AG10803 (cell line): ENCODE data around the gene RIMBP3B.
"Not testable (repeated sequence)": the region's sequence is repeated elsewhere in the genome, so short reads cannot be mapped to it uniquely, and the experiment has no call there.

ENCODE experiments used
- DNase-seq: peaks from one replicate; pipeline ENCODE4 v3.0.0; 2010; ENCODE audit warnings: low read depth
- H3K4me3 ChIP-seq: 2 replicates; pipeline ENCODE4 v1.5.1; 2011; ENCODE audit warnings: mild to moderate bottlenecking, low read length, control low read depth

The RIMBP3B gene, protein sequence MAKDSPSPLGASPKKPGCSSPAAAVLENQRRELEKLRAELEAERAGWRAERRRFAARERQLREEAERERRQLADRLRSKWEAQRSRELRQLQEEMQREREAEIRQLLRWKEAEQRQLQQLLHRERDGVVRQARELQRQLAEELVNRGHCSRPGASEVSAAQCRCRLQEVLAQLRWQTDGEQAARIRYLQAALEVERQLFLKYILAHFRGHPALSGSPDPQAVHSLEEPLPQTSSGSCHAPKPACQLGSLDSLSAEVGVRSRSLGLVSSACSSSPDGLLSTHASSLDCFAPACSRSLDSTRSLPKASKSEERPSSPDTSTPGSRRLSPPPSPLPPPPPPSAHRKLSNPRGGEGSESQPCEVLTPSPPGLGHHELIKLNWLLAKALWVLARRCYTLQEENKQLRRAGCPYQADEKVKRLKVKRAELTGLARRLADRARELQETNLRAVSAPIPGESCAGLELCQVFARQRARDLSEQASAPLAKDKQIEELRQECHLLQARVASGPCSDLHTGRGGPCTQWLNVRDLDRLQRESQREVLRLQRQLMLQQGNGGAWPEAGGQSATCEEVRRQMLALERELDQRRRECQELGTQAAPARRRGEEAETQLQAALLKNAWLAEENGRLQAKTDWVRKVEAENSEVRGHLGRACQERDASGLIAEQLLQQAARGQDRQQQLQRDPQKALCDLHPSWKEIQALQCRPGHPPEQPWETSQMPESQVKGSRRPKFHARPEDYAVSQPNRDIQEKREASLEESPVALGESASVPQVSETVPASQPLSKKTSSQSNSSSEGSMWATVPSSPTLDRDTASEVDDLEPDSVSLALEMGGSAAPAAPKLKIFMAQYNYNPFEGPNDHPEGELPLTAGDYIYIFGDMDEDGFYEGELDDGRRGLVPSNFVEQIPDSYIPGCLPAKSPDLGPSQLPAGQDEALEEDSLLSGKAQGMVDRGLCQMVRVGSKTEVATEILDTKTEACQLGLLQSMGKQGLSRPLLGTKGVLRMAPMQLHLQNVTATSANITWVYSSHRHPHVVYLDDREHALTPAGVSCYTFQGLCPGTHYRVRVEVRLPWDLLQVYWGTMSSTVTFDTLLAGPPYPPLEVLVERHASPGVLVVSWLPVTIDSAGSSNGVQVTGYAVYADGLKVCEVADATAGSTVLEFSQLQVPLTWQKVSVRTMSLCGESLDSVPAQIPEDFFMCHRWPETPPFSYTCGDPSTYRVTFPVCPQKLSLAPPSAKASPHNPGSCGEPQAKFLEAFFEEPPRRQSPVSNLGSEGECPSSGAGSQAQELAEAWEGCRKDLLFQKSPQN (N-terminal part only)

DNA sequence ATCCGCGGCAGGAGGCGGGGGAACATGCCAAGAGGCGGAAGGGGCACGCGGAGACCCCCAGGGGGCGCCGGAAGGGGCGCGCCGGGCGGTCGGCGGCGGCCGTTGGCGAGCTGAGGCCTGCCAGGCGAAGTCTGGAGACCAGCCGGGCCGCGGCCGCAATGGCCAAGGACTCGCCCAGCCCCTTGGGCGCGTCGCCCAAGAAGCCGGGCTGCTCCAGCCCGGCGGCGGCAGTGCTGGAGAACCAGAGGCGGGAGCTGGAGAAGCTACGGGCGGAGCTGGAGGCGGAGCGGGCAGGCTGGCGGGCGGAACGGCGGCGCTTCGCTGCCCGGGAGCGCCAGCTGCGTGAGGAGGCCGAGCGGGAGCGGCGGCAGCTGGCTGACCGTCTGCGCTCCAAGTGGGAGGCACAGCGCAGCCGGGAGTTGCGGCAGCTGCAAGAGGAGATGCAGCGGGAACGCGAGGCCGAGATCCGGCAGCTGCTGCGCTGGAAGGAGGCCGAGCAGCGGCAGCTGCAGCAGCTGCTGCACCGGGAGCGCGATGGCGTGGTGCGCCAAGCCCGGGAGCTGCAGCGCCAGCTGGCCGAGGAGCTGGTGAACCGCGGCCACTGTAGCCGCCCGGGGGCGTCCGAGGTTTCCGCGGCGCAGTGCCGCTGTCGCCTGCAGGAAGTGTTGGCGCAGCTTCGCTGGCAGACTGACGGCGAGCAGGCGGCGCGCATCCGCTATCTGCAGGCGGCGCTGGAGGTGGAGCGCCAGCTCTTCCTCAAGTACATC lies at the start of gene RIMBP3B:
TSS of gene RIMBP3B (plus strand) at position 51 of the 767 bp plus-strand sequence. CDS start at position 159, 108 bp downstream.
- not testable (repeated sequence) for DNase-seq, H3K4me3 ChIP-seq

- DNase-seq, H3K4me3 ChIP-seq: not testable (repeated sequence)
These were observed 26.0 kb upstream of the RIMBP3B start for GRCh38 chr22:21357527-21357926.

DNA sequence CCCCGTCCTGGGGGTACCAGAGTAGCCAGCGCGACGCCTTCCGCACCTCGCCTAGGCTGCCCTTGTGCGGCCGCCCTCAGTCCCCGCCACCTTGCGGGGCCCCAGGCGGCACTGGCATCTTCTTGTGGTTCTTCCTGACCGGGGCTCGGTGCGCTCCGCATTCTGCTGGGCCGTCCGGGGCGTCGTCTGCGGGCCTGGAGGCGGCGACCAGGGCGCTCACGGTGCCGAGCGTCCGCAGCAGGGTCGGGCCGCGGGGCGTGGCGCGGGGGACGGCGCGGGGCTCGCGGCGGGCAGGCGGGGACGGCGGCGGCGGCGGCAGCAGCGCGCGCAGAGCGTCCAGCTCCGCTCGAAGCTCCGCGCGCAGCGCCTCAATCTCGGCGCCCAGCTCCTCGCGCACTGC lies 23.0 kb upstream of the RIMBP3B start:
- DNase-seq, H3K4me3 ChIP-seq: not testable (repeated sequence)

GRCh38 chr22:21362473-21362872 lies 21.1 kb upstream of the RIMBP3B start:
- not testable (repeated sequence) for DNase-seq, H3K4me3 ChIP-seq

GRCh38 chr22:21363061-21363460 lies 20.5 kb upstream of the RIMBP3B start:
- DNase-seq, H3K4me3 ChIP-seq: not testable (repeated sequence)

GRCh38 chr22:21363803-21364202 lies 19.7 kb upstream of the RIMBP3B start:
- H3K4me3 ChIP-seq, DNase-seq: not testable (repeated sequence)

DNA sequence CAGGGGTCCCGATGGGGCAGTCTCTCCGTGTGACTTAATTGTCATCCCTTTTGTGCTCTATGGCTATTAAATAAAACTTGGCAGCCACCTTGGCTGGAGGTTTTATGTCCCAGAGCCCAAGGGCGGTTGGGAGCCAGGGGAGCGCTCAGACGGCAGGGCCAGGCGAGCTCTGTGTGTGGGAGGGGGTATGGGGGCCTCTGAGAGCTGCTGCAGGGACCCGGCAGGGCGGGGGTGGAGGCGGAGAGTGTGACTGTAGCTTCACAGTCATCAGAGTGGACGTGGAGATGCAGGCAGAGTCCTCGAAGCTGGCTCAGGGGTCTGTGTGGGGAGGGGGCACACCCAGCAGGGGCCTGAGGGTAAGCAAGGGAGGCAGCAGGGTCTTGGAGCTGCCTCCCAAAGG lies 19.2 kb upstream of the RIMBP3B start:
- not testable (repeated sequence) for H3K4me3 ChIP-seq, DNase-seq

GRCh38 chr22:21365337-21365736 lies 18.2 kb upstream of the RIMBP3B start:
- not testable (repeated sequence) for H3K4me3 ChIP-seq, DNase-seq

DNA sequence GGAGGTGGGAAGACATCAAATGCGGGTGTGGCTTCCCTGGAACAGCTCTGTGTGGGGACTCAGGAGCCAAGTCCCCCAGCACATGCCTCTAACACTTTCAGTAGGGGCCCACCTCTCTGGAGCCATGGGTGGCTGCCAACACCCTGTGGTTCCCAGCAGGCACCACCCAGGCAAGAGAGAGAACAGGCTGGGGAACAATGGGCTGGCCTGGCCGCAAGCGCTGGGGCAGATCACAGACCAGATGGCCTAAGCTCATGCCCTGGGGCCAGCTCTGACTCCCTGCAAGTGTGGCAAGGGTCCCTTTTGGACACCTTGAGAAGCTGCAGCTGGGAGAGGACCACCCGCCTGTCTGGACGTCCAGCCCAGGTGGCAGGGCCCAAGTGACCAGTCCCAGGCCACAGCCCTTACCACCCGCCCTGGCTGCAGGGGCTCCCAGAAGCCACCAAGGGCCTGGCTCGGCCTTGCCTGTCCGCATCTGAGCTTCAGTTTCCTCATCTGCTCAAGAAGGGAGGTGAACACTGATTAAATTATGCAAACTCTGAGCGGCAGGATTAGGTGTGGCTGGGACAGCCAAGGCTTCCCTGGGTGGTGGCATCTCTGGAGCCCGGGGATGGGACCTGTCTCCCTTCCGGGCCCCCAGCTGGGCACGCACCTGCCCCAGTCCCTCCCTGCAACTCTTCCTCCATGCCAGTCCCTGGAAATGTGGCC lies 14.8 kb upstream of the RIMBP3B start:
- not testable (repeated sequence) for H3K4me3 ChIP-seq, DNase-seq

DNA sequence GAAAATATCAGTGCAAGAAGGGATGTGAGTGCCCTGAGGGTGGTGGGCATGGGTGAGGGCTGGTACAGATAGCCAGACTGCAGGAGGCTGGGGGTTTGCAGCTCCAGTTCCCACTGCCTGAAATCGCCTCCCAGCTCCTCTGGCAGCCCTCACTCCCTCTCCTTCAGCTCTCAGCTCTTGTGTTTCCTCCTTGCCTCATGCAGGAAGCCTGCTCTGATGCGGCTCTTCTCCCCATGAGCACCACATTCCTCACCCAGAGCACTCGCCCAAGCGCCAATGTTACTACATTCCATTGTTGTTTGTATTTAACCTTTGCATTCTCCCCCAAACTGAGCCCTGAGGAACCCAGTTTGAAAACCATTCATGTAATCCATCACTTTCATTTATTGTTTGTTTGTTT lies 7.7 kb upstream of the RIMBP3B start:
- H3K4me3 ChIP-seq, DNase-seq: not testable (repeated sequence)

DNA sequence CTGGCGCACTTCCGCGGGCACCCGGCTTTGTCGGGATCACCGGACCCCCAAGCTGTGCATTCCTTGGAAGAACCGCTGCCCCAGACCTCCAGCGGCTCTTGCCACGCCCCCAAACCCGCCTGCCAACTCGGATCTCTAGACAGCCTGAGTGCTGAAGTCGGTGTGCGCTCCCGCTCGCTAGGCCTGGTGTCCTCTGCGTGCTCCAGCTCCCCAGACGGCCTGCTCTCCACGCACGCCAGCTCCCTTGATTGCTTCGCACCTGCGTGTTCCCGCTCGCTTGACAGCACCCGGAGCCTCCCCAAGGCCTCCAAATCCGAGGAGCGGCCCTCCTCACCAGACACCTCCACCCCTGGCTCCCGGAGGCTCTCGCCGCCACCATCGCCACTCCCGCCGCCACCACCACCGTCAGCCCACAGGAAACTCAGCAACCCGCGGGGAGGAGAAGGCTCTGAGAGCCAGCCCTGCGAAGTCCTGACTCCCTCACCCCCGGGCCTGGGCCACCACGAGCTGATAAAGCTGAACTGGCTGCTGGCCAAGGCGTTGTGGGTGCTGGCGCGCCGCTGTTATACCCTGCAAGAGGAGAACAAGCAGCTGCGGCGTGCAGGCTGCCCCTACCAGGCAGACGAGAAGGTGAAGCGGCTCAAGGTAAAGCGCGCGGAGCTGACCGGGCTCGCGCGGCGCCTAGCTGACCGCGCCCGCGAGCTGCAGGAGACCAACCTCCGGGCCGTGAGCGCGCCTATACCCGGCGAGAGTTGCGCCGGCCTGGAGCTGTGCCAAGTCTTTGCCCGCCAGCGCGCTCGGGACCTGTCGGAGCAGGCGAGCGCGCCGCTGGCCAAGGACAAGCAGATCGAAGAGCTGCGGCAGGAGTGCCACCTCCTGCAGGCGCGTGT lies 1.2 kb downstream of the RIMBP3B start:
- DNase-seq, H3K4me3 ChIP-seq: not testable (repeated sequence)

DNA sequence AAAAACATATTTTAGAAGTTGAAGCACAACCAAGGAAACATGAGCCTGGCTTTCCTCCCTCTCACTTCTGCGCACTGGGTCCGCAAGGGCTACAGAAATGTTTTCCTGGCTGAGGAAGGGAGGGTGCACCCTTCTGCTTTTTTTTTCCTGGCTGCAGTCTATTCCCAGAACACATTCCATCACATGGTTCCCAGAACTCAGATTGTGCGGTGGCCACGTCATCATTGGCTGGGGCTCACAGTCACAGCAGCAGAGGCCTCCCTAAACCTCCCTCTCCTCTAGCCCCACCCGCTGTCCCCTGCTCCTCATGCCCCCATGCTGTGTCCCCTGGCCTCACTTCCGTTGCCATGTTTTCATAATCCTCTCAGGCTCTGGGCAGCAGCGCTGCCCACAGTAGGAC lies 5.9 kb downstream of the RIMBP3B start:
- DNase-seq, result not testable (repeated sequence)

GRCh38 chr22:21390013-21390412 lies 6.5 kb downstream of the RIMBP3B start:
- not testable (repeated sequence) for H3K4me3 ChIP-seq, DNase-seq

More for the DNA sequence above, 5.9 kb downstream of the RIMBP3B start:
- not testable (repeated sequence) for H3K4me3 ChIP-seq

DNA sequence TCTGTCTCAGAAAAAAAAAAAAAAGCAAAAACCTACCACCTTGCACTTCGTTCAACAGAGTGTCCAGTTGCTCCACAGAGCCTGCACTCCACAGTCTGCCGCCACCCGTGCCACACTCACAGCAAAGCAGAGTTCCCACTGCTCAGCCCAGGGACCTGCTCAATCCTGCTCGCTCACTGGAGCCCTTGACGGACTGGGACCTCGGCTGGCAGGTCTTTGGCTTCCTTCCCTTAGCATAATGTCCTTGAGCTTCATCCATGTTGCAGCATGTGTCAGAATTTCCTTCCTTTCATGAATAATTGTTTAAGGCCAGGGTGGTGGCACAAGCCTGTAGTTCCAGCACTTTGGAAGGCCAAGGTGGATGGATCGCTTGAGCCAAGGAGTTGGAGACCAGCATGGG lies 11.1 kb downstream of the RIMBP3B start:
- DNase-seq, H3K4me3 ChIP-seq: not testable (repeated sequence)

DNA sequence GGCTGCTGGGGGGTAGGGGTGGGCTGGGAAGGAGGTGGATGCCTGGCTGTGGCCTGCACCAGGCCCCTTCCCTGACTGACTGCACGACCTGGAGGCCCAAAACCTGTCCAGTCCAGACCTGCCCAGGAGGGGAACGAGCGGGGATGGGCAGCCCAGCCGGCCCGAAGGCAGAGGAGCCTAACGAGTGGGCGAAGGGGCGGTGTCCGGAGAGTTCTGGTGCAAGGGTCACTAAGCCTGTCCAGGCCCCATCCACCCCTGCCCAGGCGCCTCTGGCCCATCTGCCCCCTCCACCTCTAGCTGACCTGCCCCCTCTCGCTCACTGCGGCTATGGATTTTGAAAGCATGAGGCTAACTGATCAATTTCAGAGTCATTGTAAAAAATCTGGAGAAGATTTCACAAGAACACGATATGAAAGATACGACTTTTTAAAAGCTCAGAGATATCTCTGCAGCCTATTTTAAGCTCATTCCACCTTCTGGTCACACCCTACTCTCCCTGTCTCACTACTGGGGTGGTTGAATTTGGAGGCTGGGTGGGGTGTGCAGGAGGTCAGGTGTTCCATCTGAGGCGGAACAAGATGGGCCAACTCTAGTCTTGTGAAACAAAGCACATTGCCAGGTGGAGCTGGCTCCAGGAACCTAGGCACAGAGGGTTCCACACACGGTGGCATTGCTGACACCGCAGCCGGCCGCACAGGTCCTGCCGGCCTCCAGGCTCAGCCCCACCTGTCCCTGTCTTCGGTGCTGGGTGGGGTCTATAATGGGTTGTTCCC lies 17.8 kb downstream of the RIMBP3B start:
- DNase-seq, H3K4me3 ChIP-seq: not testable (repeated sequence)

DNA sequence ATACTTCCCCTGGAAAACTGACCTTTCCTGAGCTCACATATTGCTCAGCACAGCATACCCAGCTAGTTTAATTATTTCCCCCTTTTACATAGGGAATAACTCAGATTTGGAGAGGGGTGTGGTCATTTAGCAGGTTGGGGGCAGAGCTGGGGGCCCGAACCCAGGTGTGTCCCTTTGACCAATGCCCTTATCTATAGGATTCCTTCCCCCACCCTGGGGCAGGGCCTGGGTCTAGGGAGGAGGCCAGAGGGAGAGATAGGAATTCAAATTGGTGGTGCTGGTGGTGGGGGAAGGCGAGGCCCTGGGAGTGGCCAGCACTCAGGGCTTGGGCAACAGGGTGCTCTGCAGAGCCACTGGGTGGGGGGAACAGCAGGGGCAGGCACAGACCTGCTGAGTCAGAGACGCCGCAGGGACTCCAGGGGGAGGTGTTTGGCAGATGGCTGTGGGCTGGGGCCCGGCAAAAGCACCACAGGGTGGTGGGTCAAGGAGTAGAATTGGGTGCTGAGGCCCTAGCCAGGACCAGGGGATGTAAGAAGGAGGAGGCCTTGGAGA lies 19.3 kb downstream of the RIMBP3B start:
- DNase-seq, H3K4me3 ChIP-seq: not testable (repeated sequence)
